Calu3 (cell line): ENCODE results near the gene STAG2. TPM values are rescaled to one million over a fixed set of nuclear protein-coding genes. Genes with fewer than 3 reads are reported as not detected.

ENCODE experiments used
- BruUV-seq: library from RNA; stranded (reverse); fragments of 400-500 nt; replicated peaks from 2 replicates; lab custom pipeline; 2021; lab: Mats Ljungman, UMichigan
- CTCF ChIA-PET: fragments of 300-600 bp; sonication (Branson Sonifier 250); formaldehyde crosslinking; loops from one replicate; lab custom pipeline; 2022; ENCODE audit warnings: antibody characterized with exemption; lab: Charles Lee
- DNase-seq: peaks from one replicate; pipeline ENCODE4 v3.0.0; 2022
- H3K27ac Mint-ChIP-seq: one replicate; pipeline ENCODE4 v1.8.0; 2022; ENCODE audit warnings: mixed read lengths; ENCODE audit not compliant: unreplicated experiment
- H3K27me3 Mint-ChIP-seq: one replicate; pipeline ENCODE4 v1.8.0; 2022; ENCODE audit warnings: mixed read lengths; ENCODE audit not compliant: unreplicated experiment
- H3K36me3 Mint-ChIP-seq: one replicate; pipeline ENCODE4 v1.8.0; 2022; ENCODE audit warnings: mild to moderate bottlenecking, moderate library complexity, mixed read lengths; ENCODE audit not compliant: insufficient read depth, unreplicated experiment
- H3K4me1 Mint-ChIP-seq: one replicate; pipeline ENCODE4 v1.8.0; 2022; ENCODE audit warnings: mild to moderate bottlenecking, low read depth, mixed read lengths; ENCODE audit not compliant: unreplicated experiment
- H3K4me3 Mint-ChIP-seq: one replicate; pipeline ENCODE4 v1.8.0; 2022; ENCODE audit warnings: mild to moderate bottlenecking, low read depth, moderate library complexity, mixed read lengths; ENCODE audit not compliant: unreplicated experiment
- H3K9me3 Mint-ChIP-seq: one replicate; pipeline ENCODE4 v1.8.0; 2022; ENCODE audit warnings: low read depth, mixed read lengths; ENCODE audit not compliant: unreplicated experiment
- CTCF ChIP-seq: fragments of 200-600 bp; IDR thresholded peaks from one replicate; pipeline ENCODE4 v1.8.0; 2022; ENCODE audit warnings: antibody characterized with exemption; ENCODE audit not compliant: unreplicated experiment
- intact Hi-C: fragments of 100-400 bp; cut with micrococcal nuclease; formaldehyde crosslinking; loops from one replicate; pipeline ENCODE4 v1.10.0; 2022; ENCODE audit not compliant: unreplicated experiment
- total RNA-seq: library from RNA; stranded (reverse); gene quantifications from 2 replicates; pipeline ENCODE4 v1.2.3, GENCODE V29; 2022

The STAG2 gene
- total RNA-seq, 1 experiment from 2014 or later, result 79.6 TPM

- no TSS peak for BruUV-seq
- Mint-ChIP-seq H3K4me1 (no peaks in the 10 kb centered on the region), H3K27ac (no peak overlapping the region), H3K27me3 (no peaks in the 10 kb centered on the region), H3K9me3 (no peaks in the 10 kb centered on the region), H3K36me3 (peaks cover 24% of the 10 kb centered on the region), H3K4me3 (no peak overlapping the region)
- no peak for DNase-seq
- intact Hi-C loops, result no loop called here
- CTCF ChIA-PET, result no interaction called here
- TF ChIP-seq CTCF, result no peak
Observed at GRCh38 chrX:124087000-124087746, 125.7 kb downstream of the STAG2 start.

- CTCF ChIA-PET, result interaction anchor here (0.6 kb wide), 1 partner anchor 260 kb away, joined by 3 read pairs; no protein-coding TSS in a partner anchor
- Mint-ChIP-seq H3K27me3 (no peaks in the 10 kb centered on the region), H3K27ac (no peak overlapping the region), H3K9me3 (no peaks in the 10 kb centered on the region), H3K36me3 (peaks cover 30% of the 10 kb centered on the region), H3K4me3 (no peak overlapping the region), H3K4me1 (no peaks in the 10 kb centered on the region)
- no peak for DNase-seq
- intact Hi-C loops, result no loop called here
- no peak for TF ChIP-seq CTCF
- BruUV-seq, result no TSS peak
Observed at GRCh38 chrX:124093222-124093621, 131.7 kb downstream of the STAG2 start.

- no peak overlapping the region for H3K27ac Mint-ChIP-seq
- no peak for TF ChIP-seq CTCF
- H3K36me3 Mint-ChIP-seq, result peaks cover 9% of the 10 kb centered on the region
- H3K9me3 Mint-ChIP-seq, result no peaks in the 10 kb centered on the region
- BruUV-seq, result no TSS peak
- CTCF ChIA-PET, result interaction anchor here (0.6 to 0.7 kb wide), 2 partner anchors 59 to 78 kb away, joined by 4 to 6 read pairs; no protein-coding TSS in a partner anchor
- no peak overlapping the region for H3K4me3 Mint-ChIP-seq
- DNase-seq, result no peak
- H3K27me3 Mint-ChIP-seq, result no peaks in the 10 kb centered on the region
- H3K4me1 Mint-ChIP-seq, result no peaks in the 10 kb centered on the region
- intact Hi-C loops, result no loop called here
Observed at GRCh38 chrX:124097116-124097515, 135.6 kb downstream of the STAG2 start.

- CTCF ChIA-PET, result interaction anchor here (0.6 kb wide), 1 partner anchor 92 kb away, joined by 5 read pairs; no protein-coding TSS in a partner anchor
- H3K4me1 Mint-ChIP-seq, result no peaks in the 10 kb centered on the region
- H3K36me3 Mint-ChIP-seq, result peaks cover 9% of the 10 kb centered on the region
- no peak overlapping the region for H3K4me3 Mint-ChIP-seq
- H3K9me3 Mint-ChIP-seq, result no peaks in the 10 kb centered on the region
- peak; percentile 25 for TF ChIP-seq CTCF
- no peak overlapping the region for H3K27ac Mint-ChIP-seq
- peak; percentile 20 for DNase-seq
- no peaks in the 10 kb centered on the region for H3K27me3 Mint-ChIP-seq
- no TSS peak for BruUV-seq
- intact Hi-C loops, result no loop called here
Observed at GRCh38 chrX:124098089-124098488, 136.6 kb downstream of the STAG2 start.
